ENCODE results near the gene HMGN2.

- TF ChIP-seq EZH2phosphoT487 (IDR thresholded peaks at IDR 0.05) (no peak), CTCF (IDR thresholded peaks at IDR 0.05) (no peak), EZH2 (IDR thresholded peaks at IDR 0.05) (no peak)
These were observed 4.7 kb downstream of the HMGN2 start for GRCh38 chr1:26476958-26477357.

Data from neural progenitor cell (in vitro differentiated cells).